ENCODE results near the gene PTPRH.
"Not testable (repeated sequence)": the region's sequence is repeated elsewhere in the genome, so short reads cannot be mapped to it uniquely, and the experiment has no call there.

- not testable (repeated sequence) for TF ChIP-seq POLR2AphosphoS5 (IDR thresholded peaks at IDR 0.05; ENCODE audit: borderline replicate concordance, low read depth, low read length); EZH2 (IDR thresholded peaks at IDR 0.05); FOXP2 (optimal IDR thresholded peaks at IDR 0.05; ENCODE audit: control extremely low read depth, extremely low read length, insufficient read depth)
These were observed 7.1 kb downstream of the PTPRH start for GRCh38 chr19:55202199-55202598.
